Central memory CD4-positive, alpha-beta T cell (primary cell): Measurements from ENCODE around the gene DDX1.
"Not testable (repeated sequence)": the region's sequence is repeated elsewhere in the genome, so short reads cannot be mapped to it uniquely, and the experiment has no call there.

Experiments
- DNase-seq: peaks from one replicate; pipeline ENCODE4 v3.0.0; 2022
- total RNA-seq, 3 experiments: gene quantifications; one replicate each; lab custom pipeline; 2026; lab: John Stamatoyannopoulos, UW

DDX1 gene
- 61.0 to 205 (median 83.5) reads per million in 3 experiments for total RNA-seq

DNA sequence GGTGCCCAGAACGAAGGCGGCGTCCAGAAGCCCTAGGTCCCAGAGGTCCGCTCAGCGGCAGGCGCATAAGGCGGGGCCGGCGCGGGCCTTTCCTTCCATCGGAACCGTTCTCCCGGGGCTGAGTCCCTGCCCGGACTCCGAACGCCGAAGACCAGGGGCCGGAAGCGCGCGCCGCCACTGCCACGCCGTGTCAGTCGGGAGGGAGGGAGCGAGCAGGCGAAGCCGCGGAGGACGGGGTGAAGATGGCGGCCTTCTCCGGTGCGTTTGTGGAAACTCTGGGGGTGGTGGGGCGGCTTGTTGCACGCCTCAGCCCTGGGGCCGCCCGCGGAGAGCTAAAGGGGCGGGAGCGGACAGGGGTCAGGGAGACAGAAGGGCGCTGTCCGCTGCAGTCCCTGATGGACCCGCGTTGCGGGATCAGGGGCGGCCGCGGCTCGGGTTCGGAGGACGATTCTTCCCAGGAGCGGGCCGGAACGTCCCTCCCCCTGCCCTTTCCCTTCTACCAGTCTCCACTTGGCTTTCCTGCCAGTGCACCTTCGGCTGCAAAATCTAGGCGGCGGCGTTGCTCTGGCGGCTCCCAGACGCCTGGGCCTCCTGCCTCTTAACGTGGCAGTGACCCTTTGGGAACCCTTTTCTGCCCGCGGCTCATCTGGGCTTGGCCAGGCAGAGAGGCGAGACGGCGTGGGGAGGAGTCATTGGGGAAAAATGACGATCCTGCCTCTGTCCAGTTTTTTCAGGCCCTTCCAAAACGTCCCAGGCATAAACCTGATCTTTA lies at the start of gene DDX1:
DDX1 (plus strand) TSS at position 177 of the 772 bp plus-strand sequence; CDS start at position 243, 66 bp downstream.
- DNase-seq, result peak; percentile 80

GRCh38 chr2:15542269-15542668 lies 49.4 kb upstream of the DDX1 start:
- not testable (repeated sequence) for DNase-seq

DNA sequence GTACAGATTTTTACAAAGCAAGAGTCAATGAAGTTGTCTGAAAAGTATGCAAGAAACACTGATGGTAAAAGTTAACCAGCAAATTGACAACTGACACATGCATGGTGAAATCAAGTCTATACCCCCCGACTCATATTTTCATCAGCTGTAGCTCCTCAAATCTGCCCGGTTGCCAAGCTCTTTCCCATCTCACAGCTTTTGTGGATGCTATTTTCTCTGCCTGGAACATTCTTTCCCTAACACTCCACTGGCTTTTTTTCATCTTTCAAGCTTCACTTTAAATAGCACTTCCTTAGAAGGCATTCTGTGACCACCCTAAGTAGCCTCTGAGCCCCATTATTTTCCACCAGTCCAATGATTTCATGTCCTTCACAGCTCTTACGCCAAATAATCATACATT lies 48.6 kb upstream of the DDX1 start:
- DNase-seq, result no peak

- DNase-seq, result no peak
Observed at GRCh38 chr2:15543541-15543940, 48.1 kb upstream of the DDX1 start.

DNA sequence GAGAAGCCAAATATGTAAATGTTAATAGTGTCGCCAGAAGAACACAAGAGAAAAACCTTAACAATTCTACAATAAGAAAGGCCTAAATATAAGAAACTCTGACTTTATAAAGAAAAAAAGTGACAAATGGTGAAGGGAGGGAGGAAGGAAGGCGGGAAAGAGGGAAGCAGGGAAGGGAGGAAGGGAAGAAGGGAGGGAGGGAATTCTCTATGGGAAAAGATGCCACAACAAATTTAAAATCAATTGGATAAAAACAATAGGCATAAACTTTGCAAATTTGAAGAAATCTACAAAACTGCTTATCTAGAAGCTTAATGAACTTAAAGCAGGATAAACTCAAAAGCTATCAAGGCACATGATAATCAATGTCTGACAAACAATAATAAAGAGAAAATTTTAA lies 47.4 kb upstream of the DDX1 start:
- DNase-seq, result no peak

DNA sequence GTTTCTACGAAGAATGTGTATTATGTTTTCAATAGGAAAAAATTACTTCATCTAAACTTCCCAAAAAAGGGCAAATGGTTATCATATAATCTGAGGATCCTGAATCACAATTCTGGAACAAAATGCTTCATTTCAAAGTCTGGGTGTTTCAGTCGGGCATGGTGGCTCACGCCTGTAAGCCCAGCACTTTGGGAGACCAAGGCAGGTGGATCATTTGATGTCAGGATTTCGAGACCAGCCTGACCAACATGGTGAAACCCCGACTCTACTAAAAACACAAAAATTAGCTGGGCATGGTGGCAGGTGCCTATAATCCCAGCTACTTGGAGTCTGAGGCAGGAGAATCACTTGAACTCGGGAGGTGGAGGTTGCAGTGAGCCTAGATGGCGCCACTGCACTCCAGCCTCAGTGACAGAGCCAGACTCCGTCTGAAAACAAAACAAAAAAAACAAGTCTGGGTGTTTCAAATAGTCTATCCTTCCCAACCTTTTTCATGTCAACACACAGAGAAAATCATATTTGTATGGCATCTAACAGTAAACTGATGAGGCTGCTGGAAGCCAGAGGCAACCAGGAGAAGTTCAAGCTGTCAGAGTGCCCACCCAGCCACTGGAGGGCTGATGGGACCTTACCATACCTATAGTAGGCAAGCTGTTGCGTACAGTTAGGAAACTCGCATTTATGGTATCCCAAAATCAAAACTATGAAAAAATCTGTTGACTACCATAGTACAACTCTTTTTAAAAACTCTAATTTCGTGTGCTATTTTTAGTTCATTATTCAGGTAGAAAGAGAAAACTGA lies 45.2 kb upstream of the DDX1 start:
- DNase-seq, result no peak

DNA sequence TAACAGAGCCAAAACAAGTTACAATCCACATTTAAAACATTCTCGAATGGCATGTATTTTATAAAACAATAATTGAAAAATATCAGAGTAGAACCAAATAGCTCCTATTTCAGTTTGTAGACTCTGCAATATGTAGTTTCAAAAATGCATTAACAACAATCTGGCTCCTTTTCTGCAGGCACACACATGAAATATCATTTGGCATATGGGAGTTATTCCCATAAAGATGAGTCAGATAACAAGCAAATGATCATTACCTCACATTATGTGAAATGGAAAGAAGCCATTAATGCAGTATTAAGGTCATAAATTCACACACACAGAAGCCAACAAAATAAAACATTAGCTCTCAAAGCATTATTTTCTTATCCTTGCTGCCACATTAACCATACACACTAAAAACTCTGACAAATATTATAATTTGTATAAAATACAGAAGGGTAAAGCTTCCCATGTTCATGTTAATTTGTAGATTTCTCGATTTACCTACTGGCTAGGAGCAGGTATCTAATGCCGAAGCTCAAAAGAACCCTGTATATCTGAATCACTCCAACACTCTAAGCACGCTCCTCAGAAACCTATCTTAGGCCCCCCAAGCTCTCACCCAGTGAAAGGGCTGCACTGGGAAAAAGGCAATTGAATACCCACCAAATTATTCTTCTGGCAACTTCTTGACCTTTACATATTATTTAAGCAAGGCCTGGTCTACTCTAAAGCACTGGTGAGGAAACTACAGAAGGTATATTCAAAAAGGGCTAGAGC lies 44.4 kb upstream of the DDX1 start:
- no peak for DNase-seq

DNA sequence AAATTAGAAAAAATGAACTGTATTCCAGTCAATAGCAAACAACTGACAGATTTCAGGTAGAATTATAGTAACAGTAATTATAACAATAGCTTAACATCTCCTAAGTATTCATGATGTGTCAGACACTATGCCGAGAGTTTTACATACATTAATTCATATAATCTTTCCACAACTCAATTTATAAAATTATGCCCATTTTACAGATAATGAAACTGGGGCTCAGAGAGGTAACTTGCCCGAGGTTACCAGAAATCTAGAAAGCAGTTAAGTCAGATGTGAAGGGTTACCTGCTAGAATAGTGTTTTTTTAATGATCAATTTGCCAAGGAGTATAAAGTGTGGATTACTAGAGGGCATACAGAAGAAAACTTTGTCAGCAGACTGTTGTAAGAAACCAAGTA lies 42.7 kb upstream of the DDX1 start:
- no peak for DNase-seq

- DNase-seq, result no peak
Observed at GRCh38 chr2:15553519-15553918, 38.1 kb upstream of the DDX1 start.

DNA sequence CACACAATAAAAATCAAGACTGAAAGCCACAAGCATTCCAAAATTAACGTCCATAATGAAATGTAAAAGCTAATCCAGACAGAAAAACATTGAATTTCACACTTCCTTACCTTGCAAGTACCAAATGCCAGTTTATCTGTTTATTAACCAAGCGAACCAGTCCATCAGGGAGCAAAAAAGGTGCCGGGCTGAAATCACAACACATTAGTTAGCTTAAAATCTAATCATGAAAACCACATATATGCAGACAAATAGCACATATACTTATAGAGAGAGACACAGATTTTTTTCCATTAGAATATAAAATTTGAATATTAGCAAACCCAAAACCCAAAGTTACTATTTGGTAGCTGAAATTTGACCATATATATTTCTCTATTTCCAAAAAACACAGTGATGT lies 37.7 kb upstream of the DDX1 start:
- no peak for DNase-seq

- no peak for DNase-seq
Observed at GRCh38 chr2:15554525-15555218, 37.0 kb upstream of the DDX1 start.

DNA sequence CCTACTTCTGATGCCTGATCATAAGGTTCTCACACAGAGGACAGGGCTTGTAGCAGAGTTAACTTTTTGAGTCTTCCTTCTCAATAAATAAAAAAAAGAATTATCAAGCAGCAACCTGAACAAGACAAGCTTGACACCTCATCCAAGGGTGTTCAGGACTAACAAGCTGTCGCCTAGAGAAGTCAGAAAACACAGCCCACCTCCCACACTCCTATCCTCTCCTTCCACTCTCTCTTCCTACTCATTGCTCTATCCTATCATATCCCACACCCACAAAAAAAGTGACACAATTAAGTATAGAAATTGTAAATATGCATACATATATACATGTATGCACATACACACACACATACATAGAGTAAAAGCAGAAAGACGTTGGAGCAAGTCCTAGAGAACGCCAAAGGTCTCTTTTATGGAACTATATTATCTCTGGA lies 35.9 kb upstream of the DDX1 start:
- no peak for DNase-seq

- DNase-seq, result no peak
Observed at GRCh38 chr2:15556311-15556930, 35.2 kb upstream of the DDX1 start.

DNA sequence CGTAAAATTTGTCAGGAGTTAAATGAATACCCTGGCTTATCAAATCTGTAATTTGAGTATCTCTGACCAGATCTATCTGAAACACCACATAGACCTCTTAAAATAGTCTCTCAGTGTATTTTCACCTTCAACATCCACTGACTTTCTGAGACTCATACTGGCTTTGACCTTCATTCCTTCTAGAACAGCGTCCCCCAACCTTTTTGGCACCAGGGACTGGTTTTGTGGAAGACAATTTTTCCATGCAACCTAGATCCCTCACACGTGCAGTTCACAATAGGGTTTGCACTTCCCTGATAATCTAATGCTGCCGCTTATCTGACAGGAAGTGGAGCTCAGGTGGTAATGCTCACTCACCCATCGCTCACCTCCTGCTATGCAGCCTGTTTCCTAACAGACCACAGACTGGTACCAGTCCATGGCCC lies 33.8 kb upstream of the DDX1 start:
- DNase-seq, result no peak

DNA sequence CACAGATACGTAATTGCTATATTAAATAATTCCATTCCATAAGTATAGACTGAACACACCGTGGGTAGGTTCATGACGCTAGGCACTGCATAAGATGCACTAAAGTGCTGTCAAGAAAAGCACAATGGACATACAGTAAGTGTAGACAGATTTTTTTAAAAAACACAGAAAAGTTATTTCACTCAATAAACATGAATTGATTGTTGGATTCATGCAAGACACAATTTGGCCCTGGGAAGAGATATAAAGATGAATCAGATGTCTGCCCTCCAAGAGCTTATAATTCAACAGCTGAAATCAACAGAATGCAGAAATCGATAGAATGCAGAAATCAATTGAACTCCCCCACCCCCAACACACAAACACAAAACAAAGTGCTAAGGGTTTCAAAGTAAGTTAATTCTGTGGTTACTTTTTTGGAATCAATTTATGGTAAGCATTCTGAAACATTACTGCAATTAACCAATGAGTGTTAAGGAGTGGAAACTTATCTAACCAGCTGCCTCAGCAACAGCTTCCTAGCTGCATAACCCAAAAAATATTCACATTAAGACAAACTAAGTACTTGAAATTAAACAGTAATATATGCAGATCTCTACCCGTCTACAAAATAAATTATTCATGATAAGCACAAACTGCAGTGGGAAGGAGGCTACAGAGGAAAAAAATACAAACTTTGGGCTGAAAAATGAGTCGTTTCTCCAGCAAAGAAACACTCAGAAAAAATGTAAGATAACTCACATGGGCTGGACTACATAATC lies 32.1 kb upstream of the DDX1 start:
- DNase-seq, result no peak

DNA sequence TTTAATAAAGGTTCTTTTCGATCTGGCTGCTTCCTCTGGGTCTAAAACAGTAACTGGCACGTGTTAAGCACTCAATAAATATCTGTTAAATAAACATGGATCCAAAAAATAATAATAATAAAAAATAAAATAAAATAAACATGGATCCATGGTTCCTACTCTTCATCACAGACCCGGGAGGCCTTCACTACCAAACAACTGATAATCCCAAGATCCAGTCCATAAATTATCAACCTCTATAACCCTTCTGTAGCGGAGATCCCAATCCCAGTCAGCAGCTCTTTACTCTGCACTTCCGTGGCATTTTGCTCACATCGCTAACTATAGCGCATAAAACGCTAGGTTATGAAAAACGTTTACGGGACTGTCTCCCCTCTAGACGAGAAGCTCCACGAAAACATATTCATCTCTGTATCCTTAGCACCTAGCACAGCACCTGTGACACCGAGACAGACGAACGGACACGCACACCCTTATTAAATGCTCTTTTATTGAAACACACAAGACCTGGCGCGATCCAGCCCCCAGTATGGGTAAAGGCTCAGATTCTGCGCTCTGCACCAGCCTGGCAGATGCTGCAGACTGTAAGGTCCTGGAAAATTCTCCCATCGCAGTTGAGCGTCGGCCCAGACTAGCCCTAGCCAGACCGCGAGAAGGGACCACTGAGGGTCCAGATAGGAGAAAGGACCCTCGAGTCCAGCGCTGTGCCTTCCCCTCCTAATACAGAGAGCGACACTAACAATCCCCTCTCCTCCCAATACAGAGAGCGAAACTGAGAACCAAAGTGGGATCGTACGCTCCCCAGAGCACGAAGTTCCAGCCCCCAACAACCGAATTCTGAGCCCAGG lies 31.3 kb upstream of the DDX1 start:
- DNase-seq, result no peak

DNA sequence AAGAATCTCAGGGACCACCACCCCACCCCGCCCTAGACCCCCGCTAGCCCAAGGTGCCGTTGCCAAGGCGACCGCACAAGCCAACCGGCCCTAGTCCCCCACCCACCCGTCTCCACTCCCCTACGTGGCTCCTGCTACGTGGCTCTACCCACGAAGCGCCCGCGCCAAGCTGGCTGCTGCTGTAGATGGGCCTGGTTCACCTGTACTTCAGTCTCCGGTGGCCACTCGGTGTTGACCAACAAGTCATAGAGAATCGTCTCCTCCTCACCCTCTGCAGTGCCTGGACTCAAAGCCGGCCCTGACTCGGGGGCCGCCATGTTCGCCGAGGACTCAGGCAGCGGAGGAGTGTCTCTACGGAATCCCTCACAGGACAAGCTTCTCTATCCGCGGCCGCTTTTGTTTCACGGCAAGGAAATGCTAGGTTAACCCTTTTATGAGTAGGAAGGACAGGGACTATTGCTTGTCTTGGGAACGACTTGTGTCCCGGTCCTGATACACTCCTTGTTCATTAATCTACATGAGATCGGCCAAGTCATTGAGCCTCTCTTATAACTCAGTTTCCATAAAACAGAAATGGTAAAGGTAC lies 30.6 kb upstream of the DDX1 start, which contains the start of gene NBAS:
NBAS (minus strand) TSS at position 347 of the 586 bp plus-strand sequence; CDS start at position 317, 30 bp downstream.
- peak; percentile 72 for DNase-seq

DNA sequence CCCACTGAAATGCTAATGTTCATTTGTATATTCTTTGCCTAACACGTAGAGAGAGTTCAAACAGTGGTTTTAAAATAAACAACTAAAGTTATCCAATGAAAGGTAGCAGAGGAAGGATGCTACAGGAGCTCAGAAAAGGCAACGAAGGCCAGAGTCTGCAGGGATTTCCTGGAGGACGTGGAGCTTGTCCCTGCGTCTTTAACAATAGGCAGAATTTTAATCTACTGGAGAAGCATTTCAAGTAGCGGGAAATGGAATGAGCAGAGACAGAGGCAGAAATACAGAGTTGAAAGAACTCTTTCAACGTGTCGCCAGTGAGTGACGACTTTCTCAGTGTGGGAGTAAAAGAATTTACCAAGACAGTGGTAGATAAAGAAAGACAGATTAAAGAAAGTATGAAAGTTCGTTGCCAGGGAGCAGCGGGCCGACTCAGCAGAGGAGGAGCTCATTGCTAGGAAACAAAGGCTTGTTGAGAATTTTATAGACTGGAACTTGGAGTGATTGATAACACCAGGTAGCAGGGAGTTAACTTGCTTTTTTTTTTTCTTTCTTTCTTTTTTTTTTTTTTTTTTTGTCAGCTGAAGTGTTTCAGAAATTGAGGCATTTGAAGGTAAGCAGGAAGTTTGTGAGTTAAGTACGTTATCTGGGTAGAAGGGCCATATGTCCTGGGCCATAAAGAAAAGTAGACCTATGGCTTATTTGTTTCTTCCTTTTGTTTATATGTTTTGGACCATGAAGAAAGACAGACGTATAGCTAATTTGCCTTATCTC lies 29.9 kb upstream of the DDX1 start:
- no peak for DNase-seq
